HG03159 (cell line): ENCODE results near the gene BICC1.

ENCODE experiments used
- ATAC-seq: cut with Tn5 transposase; IDR thresholded peaks from one replicate; pipeline ENCODE4 v1.9.1; 2021; ENCODE audit warnings: mild to moderate bottlenecking, moderate library complexity; ENCODE audit not compliant: unreplicated experiment

Gene BICC1

DNA sequence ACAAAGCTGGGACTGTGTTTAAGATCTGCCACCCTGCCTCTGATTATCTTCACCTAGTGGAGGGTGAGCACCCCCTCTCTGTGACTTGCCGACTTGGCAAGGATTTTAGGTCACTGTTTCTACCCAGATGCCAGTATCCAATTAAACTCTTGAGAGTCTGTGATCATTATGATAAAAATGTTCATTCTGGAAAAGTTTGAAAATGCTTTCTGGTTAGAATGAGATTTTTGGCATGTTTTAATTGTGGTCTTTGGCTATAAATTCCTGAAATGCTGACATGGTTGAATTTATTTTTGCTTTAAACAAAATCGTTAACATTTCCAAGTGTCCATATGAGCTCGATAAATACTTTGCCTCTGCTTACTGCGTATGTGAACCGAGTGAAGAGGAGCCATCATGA, 221.4 kb downstream of the BICC1 start:
- ATAC-seq = no peak

DNA sequence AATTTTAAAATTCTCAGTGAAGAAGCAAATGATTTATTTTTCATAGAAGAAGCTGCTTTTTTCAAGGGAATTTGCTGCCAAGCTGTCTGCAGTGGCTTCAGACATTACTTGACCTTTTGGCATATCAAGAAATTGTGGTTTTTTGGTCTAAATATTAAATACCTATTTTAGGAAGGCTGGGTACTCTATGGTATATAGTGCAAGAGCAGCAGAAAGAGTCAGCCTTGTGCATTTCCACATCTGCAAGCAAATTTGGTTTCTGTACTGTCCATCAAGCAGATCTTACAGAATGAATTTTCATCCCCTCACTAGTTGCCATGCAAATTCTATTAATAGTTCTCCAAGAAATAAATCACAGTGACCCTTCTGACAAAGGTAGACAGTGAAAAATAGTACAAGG, 222.0 kb downstream of the BICC1 start:
- ATAC-seq = no peak

DNA sequence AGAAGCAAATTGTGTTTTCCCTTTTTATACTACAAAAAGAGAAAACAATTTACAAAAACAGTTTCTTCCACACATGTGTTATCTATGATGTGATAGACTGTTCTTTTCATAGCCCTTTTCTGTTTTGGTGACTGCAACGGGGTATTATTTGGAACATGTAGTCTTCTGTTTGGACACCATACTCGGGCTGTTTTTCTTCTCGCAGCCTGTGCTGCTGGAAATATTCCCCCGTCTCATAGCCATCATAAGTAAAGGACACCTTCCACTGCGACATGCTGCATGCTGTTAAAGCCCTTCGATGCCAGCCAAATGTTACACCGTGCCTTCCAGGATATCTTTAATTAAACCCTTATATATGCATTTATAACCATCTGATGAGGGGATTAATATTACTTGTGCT, 222.4 kb downstream of the BICC1 start:
- no peak for ATAC-seq

DNA sequence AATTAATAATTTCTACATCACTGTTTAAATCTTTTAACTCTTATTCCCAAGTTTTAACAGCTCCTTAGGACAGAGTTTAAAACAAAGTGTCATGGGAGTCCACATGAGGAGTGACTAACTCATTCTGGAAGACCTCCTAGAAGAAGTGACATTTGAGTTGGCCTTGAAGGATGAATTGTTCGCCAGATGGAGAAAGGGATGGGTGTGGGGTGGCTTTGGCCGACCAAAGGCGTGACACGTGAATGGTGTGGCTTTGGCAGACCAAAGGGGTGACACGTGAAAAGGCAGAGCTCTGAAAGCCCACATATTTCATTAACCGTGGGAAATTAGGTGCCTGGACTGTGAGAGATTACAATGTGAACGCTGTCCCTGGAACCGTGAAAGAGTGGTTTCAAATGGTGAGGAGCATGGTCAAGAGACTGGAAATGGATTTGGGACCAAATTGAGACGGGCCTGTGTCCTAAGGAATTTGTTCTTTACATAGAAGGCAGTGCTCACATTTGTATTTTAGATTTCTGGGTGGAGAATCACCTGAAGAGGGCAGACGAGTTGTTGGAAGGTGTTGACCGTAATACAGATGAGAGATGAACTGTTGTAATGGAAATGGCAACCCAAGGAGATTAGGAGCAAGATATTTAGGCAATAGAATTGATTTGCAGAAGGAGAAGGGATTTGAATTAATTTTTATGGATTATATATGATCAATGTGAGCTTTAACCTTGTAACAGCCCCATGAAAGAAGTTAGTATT, 228.1 kb downstream of the BICC1 start:
- ATAC-seq = no peak

DNA sequence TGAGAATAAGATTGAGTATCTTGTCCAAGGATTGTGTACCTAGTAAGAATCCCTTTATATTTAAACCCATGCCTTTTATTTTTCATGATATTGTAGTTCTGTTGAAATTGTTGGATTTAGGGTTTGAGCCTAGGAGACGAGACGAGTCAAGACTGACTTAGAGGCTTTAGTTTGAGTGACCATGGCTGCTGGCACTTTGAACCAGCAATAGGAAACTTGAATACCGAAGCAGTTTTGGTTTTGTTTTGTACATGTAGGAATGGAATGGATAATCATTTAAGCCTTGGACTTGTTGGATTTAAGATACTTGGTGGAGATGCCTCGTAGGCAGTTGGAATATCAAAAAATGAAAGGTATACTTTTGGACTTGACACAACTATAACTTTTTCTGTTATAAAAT, 229.0 kb downstream of the BICC1 start:
- no peak for ATAC-seq

DNA sequence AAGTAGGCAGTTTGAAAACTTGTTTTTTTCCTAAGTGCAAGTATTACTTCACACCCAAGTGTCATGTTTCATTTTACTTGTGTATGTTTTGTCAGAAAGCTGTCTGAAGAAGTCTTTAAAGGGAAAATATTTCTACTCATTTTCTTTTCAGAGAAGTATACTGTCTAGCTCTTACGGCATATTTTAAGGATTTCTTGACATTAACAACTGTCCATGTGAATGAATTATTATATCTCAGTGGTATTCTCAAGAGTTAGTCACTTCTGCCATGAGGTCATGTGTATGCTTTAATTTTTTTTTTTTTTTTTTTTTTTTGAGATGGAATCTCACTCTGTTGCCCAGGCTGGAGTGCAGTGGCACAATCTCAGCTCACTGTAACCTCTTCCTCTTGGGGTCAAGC, 229.5 kb downstream of the BICC1 start:
- ATAC-seq = no peak

DNA sequence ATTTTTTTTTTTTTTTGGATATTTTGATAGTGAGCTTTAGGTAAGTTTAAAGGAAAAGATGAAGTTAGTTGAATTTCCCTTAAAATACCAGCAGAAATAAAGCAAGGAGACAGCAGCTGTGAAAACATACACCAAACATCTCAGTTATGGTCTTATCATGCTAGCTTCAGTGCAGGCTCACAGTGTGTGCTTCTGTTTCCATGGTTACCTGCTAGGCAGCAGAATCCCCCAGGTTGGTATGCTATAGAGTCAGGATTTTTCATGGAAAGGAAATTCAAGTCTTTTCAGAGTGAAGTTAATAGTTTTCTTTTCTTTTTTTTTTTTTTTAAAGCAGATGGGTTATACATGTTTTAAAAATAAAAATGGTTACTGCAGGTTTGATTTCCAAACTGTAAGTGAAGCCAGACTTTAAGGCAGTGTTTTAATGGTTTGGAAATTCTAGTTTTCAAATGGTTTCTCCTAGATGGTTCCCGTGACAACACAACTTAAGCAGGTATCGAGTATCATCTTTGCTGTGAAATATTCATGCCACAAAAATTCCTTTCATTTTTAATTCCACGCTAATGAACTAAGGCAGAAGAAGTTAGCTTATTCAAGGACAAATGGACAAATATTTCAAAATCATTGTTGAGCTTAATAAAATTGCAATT, 230.9 kb downstream of the BICC1 start:
- ATAC-seq = no peak

DNA sequence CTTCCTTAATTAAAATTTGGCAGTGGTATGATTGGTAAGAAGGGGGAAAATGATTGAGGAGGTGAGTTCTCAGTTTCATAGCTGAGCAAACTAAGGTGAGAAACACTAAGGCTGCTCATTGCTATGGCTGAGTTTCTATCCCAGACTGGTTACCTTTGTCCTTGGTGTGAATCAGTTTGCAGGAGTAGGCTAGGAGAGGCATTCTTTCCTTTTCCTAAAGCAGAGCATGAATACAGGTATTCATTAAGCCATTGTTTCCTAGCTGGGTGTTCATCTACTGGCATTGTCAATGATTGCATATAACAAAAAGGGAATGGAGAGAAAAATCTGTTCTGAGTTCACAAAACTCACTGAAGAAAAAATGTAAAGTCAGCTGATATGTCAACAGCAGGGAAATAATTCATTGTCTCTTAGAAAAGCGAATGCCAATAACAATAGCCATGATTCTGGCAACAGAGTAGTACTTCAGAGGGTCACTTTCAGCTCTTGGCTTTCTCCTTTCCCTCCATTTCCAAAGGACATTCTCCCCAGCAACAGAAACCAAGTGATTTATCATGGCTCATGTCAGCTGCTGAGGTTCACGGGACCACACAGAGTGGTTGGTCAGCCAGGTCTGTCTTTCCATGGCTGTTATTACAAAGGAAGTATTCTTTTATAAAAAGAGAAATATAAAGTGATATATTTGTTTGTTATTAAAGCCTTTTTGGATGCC, 234.0 kb downstream of the BICC1 start:
- no peak for ATAC-seq

DNA sequence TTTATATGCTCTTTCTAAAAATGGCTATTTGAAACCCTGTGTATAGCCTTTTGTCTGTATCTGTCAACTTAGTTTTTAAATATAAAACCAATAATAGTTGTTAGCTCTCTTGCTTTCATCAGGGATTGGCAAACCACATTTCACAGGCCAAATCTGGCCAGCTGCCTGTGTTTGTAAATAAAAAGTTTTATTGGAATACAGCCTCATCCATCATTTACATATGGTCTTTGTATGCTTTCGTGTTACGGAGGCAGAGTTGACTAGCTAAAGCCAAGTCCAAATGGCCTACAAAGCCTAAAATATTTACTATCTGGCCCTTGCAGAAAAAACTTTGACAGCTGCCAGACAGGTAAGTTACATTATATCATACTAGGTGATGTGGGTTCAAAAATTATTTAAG, 235.0 kb downstream of the BICC1 start:
- no peak for ATAC-seq

DNA sequence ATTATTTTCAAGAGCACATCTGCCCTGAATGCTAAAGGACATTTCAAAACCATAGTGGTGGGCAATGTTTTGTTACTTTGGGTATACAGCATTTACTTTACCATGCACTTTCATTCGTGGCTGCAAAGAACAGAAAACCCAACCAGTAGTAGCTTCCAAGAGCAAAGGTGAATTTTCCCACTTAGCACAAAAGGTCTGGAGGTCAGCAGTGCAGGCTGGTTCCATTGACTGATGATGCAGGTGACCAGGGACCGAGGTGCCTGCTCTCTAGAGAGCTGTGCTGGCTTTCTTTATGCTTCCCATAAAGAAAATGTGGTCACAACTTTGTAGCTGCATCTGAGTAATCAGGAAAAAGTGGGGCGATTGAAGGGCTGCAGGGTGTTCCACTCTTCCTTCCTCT, 240.0 kb downstream of the BICC1 start:
- ATAC-seq = no peak

DNA sequence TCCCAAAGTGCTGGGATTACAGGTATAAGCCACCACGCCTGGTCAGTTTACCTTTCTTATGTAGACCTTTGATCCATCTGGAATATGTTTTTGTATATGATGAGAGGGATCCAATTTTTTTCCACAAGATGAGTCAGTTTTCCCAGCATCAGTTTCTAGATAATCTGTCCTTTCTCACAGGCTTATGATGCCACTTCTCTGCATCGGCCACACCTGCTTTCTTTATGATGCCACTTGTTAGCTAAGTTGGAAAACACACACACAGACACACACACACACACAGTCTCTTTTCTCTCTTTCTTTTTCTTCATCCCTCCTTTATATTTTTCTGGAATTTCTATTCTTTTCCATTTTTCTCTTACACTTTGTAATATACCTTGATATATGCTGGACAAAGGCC, 240.8 kb downstream of the BICC1 start:
- ATAC-seq = no peak

DNA sequence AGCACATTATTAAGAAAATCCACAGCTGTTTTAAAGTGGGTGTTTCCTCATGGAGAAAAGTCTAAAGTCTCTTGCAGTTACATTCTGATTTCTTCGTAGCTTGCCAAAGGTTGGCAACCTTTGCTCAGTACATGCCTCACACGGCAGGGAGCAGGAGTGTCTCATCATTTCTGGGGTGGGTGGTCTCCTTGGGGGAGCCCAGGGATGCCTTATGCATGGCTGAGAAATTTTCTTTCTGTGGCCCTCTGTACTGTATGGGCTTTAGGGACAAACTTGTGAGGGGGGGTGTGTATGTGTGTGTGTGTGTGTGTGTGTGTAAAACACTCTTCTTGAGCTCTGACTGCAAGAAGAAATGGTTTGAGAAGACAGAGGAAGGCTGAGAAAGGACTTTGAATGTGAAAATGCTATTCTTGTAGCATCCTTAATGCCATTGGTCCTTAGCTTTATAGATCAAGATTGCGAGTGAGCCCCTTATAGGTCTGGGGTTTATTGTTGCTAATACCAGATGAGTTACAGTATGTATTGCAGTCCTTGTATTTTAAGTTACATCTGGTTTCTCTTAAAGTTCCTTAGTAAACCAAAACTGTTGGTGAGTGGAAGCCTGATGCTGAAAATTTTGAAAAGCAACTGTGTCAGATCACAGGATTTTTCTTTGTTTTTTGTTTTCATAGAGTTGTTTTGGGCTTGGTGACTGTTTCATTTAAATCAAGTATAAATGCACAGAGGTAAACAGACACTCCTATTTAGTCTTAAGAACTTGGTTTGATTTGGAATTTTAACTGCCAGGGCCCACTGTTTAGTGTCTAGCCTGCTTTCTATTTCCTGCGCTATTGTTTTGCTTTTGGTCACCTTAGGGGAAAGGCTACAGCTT, 242.0 kb downstream of the BICC1 start:
- no peak for ATAC-seq

DNA sequence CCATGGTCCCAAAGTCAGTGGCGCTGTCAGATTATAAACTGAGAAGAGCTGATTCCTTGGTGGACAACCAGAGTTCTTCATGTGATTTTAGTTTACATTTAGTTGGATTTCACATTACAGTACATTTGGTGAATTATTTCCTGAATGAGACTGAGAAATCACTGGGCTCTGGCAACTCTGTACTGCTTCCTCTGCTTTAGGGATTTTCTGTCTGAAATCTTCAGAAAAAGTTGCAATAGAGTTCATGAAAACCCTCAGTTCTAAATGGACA, 242.6 kb downstream of the BICC1 start:
- no peak for ATAC-seq

DNA sequence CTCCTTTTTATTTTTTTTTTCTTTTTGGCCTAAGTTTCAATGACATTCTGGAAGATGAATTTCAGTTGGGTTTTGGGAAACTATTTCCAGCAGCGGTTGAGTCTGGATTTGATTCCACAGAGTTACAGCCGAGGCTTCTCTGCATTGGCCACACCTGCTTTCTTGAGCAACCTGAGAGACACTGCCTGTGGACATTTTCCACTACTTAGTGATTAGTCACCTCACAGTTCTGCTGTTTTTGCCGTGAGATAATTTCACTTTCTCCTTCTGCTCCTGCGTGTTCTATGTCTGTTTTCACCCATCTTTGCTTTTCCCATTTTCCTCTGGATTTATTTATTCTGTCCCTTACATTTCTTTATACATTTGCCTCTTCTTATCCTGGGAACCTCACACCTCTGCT, 243.0 kb downstream of the BICC1 start:
- ATAC-seq = no peak

DNA sequence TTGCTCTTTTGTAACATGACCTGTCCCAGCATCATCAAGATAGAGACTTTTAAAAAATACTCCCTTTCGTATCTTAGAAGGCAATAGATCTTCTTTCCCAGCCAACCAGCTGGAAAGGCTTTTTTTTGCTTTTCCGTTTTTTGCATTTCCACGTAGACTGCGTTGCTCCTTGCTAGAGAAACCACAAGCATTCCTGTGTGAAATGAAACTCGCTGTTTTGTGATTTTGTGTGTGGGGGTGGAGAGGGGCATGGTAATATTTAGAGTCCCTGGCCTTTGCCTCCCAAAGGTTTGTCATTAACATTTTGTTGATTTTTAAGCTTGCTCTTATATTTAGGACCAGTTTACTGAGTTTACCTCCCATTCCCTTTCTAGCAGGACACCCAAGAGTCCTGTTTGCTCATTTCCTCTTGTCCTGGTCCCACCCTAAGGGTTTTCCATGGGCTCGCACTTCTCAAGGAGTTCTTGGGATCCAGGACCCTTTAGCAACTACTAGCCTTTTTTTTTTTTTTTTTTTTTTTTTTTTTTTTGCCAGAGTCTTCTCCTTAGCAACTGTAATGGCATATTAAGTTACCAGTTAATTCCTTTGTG, 243.6 kb downstream of the BICC1 start:
- no peak for ATAC-seq

DNA sequence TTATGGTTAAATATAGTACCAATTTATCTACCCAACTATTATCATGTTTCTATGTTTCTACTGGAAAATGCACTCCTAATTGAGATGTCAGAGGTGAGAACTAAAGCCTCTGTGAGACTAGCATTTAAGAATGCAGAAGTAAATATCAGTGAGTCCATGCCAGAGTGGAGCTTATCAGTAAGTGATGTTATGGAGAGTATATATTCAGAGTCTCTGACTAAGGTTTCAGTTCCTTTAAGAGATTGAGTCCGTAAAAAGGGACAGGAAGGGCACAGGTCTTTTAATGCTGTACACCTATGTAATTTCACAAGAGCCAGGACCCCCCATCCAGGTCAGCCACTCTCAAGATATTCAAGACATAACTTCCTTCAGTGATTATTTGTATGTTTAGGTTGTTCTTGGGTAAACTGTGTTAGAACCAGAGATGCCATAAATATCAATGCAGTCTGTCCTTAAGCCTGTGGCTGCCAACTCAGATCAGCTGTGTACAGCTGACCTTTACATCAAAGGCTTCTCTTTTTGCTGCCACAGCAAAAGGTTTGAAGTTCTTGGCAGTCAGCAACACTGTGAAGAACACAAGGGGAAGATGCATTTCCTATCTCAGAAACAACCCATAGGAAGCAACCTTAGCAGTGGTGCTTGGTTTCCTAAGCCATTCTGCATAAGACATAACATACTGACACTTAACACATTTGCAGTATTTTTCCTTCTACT, 244.8 kb downstream of the BICC1 start:
- no peak for ATAC-seq

DNA sequence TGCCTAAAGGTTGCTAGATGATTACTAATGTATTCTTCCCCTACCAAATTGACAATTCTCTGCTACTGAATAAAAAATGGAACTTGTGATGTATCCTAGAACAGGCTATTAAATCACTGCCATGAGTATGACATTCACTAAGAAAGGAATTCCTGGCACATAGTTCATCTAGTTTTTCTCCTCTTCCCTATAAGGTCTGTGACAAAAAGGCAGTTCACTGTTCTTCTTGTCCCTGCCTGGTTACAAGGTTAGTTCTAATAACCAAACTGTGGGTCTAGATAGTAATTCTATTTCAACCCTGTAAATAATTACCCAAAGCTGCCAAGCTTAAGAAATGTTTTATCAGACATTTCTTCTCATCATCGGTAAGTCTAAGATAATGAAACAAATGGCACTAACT, 245.6 kb downstream of the BICC1 start:
- no peak for ATAC-seq

DNA sequence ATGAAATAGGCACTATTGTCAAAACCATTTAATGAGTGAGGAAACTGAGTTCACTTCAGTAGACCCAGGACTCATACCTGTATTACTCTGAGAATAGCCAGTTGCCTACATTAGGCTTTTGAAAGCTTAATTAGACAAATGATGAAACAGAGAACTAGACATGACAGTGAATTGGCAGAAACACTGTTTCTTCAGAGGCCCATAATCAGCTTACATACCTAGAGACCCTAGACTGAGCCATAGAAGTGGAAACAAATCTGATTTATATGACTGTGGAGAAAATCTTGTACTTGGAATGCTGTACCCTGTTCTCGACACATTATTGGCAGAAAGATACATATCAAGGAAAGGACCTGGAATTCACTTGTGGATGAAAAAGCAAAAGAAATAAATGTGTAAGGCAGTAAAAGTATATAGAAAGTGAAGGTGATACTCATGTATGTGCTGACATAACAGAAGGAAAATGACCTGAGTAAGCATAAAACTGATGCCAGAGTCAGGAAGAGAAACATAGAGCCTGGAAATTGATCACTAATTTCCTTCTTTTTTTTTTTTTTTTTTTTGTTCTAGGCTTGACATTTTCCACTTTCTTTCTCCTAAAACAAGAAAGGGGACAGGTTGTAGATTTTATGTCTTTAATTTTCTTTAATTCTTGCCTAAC, 251.5 kb downstream of the BICC1 start:
- ATAC-seq = no peak

DNA sequence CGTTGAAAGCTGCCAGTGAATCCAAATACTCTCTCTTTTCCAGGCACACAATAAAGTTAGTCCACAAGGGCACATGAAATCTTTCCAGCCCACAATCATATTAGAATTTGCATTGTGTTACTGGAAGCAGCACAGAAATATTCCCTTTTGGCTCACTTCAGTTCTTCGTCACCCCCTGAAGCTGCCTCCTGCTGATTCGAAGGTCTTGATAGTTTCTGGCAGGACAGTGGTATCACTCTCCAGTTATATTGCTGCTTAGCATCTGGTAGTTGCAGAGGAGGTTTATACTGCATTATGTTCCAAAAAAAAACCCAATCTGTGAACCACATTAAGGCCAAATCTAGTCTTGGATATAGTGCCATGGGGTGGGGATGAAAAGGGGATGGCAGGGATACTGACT, 253.2 kb downstream of the BICC1 start:
- no peak for ATAC-seq

DNA sequence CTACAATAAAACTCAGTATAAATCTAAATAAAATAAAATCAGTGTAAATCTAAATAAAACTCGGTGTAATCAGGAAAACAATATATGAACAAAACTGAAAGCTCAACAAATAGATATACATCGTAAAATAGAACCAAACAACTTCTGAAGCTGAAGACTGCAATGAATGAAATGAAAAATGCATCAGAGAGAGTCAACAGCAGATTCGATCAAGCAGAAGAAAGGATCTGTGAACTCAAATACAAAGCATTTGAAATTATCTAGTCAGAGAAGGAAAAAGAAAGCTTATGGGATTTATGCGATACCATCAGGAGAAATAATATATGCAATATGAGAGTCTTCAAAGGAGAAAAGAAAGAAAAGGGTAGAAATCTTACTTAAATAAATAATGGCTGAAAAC, 255.0 kb downstream of the BICC1 start:
- ATAC-seq = no peak
